GM12865 (cell line): ENCODE results near the gene KIF13A.
"Not testable (repeated sequence)": the region's sequence is repeated elsewhere in the genome, so short reads cannot be mapped to it uniquely, and the experiment has no call there.

Experiments
- DNase-seq: peaks from one replicate; pipeline ENCODE4 v3.0.0; 2010; ENCODE audit warnings: low read depth
- H3K4me3 ChIP-seq: 2 replicates; pipeline ENCODE4 v1.5.1; 2011; ENCODE audit warnings: mild to moderate bottlenecking, low read depth, low read length, control low read depth
- CTCF ChIP-seq: IDR thresholded peaks from 2 replicates; pipeline ENCODE4 v1.5.1; 2011; ENCODE audit warnings: low read length, control low read depth, low read depth, inconsistent platforms; ENCODE audit not compliant: insufficient read depth; ENCODE audit errors: missing control alignments

KIF13A gene

GRCh38 chr6:17890309-17890708, 97.1 kb downstream of the KIF13A start:
- DNase-seq = no peak
- TF ChIP-seq CTCF = no peak

DNA sequence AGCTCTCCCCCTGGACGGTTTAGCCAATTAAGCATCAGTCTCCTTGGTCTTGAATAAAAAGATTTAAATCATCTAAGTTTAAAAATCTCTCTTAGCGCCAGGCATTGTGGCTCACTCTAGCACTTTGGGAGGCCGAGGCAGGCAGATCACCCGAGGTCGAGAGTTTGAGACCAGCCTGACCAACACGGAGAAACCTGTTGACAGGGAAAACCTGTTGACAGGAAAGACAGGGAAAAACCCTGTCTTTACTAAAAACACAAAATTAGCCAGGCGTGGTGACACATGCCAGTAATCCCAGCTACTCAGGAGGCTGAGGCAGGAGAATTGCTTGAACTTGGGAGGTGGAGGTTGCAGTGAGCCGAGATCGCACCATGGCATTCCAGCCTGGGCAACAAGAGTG, 97.7 kb downstream of the KIF13A start:
- DNase-seq, H3K4me3 ChIP-seq: not testable (repeated sequence)

More at GRCh38 chr6:17890309-17890708, 97.1 kb downstream of the KIF13A start:
- H3K4me3 ChIP-seq = no peak overlapping the region

DNA sequence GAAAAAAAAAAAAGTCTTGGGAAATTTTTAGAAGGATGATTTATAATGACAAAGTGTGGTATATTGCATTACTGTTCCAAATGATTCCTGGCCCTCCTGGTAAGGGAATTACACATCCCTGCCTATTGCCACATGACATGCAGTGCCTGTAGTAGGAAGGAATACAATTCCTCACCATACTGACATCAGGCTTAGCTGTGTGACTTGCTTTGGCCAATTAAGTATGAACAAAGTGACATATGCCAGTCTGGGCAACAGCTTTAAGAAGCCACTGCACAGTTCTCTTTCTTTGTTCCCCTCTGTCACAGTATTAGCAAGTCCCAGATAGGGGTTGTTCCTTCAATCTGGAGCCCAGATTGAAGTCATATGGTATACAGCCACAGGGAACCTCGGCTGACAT, 100.5 kb downstream of the KIF13A start:
- no peak for DNase-seq
- H3K4me3 ChIP-seq = no peak overlapping the region
- no peak for TF ChIP-seq CTCF

DNA sequence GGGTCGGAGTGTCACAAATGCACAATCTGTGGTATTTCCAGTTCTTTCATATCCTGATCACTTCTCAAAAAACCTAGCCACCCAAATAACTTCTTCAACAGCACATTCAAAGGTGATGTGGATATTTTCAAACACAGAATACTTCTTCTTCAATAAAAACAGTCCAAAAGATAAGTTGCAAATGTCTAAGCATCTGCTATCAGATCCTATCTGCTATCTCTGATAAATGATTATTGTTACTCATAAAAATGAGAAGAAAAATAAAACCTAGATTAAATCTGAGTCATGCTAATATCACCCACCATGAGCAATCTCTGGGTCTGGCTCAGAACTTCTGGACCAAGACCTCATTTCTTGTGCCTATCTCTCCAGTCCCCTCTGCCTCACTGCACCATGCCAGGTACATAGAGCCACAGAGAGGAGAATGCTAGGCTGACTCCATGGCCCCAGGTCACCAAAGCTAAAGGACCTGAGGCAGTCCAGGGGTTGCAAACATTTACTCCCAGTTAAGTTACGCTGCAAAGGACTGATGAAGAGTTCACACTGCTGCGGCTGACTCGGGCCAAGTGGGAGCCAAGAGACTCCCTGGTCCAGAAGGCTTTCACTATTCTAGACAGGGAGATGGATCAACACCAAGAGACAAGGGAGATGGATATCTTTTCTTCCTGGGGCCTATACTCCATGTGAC, 101.4 kb downstream of the KIF13A start:
- DNase-seq = no peak
- no peak for TF ChIP-seq CTCF
- no peak overlapping the region for H3K4me3 ChIP-seq

GRCh38 chr6:17884498-17885478, 102.6 kb downstream of the KIF13A start:
- H3K4me3 ChIP-seq = no peak overlapping the region
- DNase-seq = peak; percentile 71
- TF ChIP-seq CTCF = no peak

GRCh38 chr6:17883665-17884497, 103.6 kb downstream of the KIF13A start:
- no peak overlapping the region for H3K4me3 ChIP-seq
- DNase-seq = no peak
- TF ChIP-seq CTCF = no peak
